ENCODE data around the gene CXCR6. TPM values are rescaled to one million over a fixed set of nuclear protein-coding genes. Genes with fewer than 3 reads are reported as not detected.

CXCR6 gene
- total RNA-seq, 1 experiment from 2014 or later: not detected

GRCh38 chr3:45991341-45991740 is 48.1 kb downstream of the CXCR6 start:
- Mint-ChIP-seq H3K36me3 (ENCODE audit: insufficient read depth, unreplicated experiment) (peaks cover 22% of the 10 kb centered on the region), H3K27ac (ENCODE audit: unreplicated experiment) (no peak overlapping the region), H3K4me1 (ENCODE audit: low read depth, unreplicated experiment) (peaks cover 22% of the 10 kb centered on the region), H3K9me3 (ENCODE audit: low read depth, unreplicated experiment) (no peaks in the 10 kb centered on the region), H3K27me3 (ENCODE audit: unreplicated experiment) (no peaks in the 10 kb centered on the region), H3K4me3 (ENCODE audit: low read depth, unreplicated experiment) (no peak overlapping the region)
- BruUV-seq (replicated peaks): no TSS peak
- intact Hi-C loops (cut with micrococcal nuclease; ENCODE audit: unreplicated experiment): no loop called here
- CTCF ChIA-PET: no interaction called here
- DNase-seq: no peak
- TF ChIP-seq, protein P1, sequence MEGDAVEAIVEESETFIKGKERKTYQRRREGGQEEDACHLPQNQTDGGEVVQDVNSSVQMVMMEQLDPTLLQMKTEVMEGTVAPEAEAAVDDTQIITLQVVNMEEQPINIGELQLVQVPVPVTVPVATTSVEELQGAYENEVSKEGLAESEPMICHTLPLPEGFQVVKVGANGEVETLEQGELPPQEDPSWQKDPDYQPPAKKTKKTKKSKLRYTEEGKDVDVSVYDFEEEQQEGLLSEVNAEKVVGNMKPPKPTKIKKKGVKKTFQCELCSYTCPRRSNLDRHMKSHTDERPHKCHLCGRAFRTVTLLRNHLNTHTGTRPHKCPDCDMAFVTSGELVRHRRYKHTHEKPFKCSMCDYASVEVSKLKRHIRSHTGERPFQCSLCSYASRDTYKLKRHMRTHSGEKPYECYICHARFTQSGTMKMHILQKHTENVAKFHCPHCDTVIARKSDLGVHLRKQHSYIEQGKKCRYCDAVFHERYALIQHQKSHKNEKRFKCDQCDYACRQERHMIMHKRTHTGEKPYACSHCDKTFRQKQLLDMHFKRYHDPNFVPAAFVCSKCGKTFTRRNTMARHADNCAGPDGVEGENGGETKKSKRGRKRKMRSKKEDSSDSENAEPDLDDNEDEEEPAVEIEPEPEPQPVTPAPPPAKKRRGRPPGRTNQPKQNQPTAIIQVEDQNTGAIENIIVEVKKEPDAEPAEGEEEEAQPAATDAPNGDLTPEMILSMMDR (IDR thresholded peaks at IDR 0.05; ENCODE audit: unreplicated experiment): no peak

DNA sequence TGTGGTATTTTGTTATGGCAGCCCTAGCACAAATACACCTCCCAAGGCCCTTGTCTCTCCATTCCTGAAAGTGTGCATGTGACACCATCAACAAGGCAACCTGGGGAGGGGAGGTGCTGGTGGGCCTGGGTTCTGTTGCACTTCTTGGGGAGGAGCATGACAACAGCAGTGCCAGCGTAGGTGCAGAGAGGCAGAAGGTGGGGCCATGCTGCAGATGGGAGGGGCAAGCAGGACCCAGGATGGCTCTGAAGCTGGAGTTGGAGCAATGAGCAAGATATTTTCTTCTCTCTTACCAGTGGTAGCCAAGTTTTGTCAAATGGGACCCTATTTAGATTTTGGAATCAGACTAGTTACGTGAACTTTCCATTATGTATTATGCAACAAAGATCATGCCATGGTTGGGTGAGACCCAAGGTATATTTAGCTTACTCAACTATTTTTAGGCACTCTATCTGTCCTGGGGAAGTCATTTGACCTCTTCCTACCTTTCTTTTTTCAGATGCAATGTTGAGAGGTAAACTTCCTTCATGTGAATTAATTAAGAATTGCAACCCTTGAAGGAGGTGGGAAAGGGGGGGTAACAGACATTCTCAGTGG is 49.0 kb downstream of the CXCR6 start:
- no peak for DNase-seq
- no TSS peak for BruUV-seq (replicated peaks)
- Mint-ChIP-seq H3K4me1 (ENCODE audit: low read depth, unreplicated experiment) (peaks cover 13% of the 10 kb centered on the region), H3K36me3 (ENCODE audit: insufficient read depth, unreplicated experiment) (peaks cover 22% of the 10 kb centered on the region), H3K9me3 (ENCODE audit: low read depth, unreplicated experiment) (no peaks in the 10 kb centered on the region), H3K4me3 (ENCODE audit: low read depth, unreplicated experiment) (no peak overlapping the region), H3K27ac (ENCODE audit: unreplicated experiment) (no peak overlapping the region), H3K27me3 (ENCODE audit: unreplicated experiment) (peaks cover 4% of the 10 kb centered on the region)
- CTCF ChIA-PET: interaction anchor here (0.6 kb wide), 1 partner anchor 77 kb away, joined by 3 read pairs; no protein-coding TSS in a partner anchor
- TF ChIP-seq, protein P1 (IDR thresholded peaks at IDR 0.05; ENCODE audit: unreplicated experiment): no peak
- intact Hi-C loops (cut with micrococcal nuclease; ENCODE audit: unreplicated experiment): no loop called here

DNA sequence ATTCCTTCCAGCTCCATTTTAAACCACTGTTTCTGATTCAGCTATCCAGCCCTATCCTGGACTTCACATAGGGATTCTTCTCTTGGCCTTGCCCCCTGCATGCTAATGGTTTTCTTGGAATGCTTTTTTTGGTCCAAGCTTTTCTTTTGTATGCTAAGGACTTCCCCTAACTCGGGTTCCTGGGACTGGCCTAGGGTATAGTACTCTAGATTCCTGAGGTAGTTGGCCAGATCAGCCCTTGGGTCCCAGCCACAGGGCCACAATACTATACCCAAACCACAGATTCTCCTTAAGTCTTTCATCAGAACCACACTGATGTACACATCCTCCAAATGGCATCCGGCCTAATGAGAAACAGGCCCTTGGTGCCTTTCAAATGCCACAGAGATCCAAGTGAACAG is 49.6 kb downstream of the CXCR6 start:
- no peak overlapping the region for H3K27ac Mint-ChIP-seq (ENCODE audit: unreplicated experiment)
- peaks cover 22% of the 10 kb centered on the region for H3K36me3 Mint-ChIP-seq (ENCODE audit: insufficient read depth, unreplicated experiment)
- CTCF ChIA-PET: no interaction called here
- intact Hi-C loops (cut with micrococcal nuclease; ENCODE audit: unreplicated experiment): no loop called here
- no peaks in the 10 kb centered on the region for H3K9me3 Mint-ChIP-seq (ENCODE audit: low read depth, unreplicated experiment)
- DNase-seq: no peak
- no peak overlapping the region for H3K4me3 Mint-ChIP-seq (ENCODE audit: low read depth, unreplicated experiment)
- BruUV-seq (replicated peaks): no TSS peak
- TF ChIP-seq, protein P1 (IDR thresholded peaks at IDR 0.05; ENCODE audit: unreplicated experiment): no peak
- peaks cover 8% of the 10 kb centered on the region for H3K4me1 Mint-ChIP-seq (ENCODE audit: low read depth, unreplicated experiment)
- peaks cover 10% of the 10 kb centered on the region for H3K27me3 Mint-ChIP-seq (ENCODE audit: unreplicated experiment)

DNA sequence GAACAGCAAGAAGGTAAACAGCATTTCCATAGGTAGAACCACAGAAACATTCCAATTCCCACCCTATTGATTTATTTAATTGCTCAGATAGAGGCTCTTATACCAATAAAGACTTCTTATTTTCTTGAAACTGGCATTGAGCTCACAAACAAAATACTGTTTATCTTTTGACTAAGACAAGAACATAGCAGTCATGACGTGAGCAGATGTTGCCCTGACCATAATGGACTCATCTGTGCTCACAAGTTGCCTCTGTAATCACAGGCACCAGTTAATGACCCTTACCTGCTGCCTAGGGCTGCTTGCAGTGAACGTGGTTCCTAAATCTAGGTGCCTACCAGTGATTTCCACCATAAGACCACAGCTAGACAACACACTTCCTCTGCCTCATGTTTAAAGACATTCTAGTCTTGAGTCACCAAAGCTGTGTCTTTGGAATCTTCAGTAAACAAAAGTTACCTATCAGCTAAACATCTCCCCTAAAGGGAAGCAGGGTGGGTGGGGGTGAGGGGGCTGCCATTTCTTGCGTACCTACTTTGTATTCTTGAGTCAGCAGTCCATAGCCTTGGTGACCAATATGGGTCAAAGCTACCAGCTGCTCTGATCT is 50.3 kb downstream of the CXCR6 start:
- peaks cover under 1% of the 10 kb centered on the region for H3K4me1 Mint-ChIP-seq (ENCODE audit: low read depth, unreplicated experiment)
- no peak overlapping the region for H3K4me3 Mint-ChIP-seq (ENCODE audit: low read depth, unreplicated experiment)
- intact Hi-C loops (cut with micrococcal nuclease; ENCODE audit: unreplicated experiment): no loop called here
- DNase-seq: no peak
- TF ChIP-seq, protein P1 (IDR thresholded peaks at IDR 0.05; ENCODE audit: unreplicated experiment): no peak
- no peaks in the 10 kb centered on the region for H3K9me3 Mint-ChIP-seq (ENCODE audit: low read depth, unreplicated experiment)
- H3K27me3 Mint-ChIP-seq (ENCODE audit: unreplicated experiment): peaks cover 17% of the 10 kb centered on the region
- CTCF ChIA-PET: no interaction called here
- peaks cover 22% of the 10 kb centered on the region for H3K36me3 Mint-ChIP-seq (ENCODE audit: insufficient read depth, unreplicated experiment)
- BruUV-seq (replicated peaks): no TSS peak
- H3K27ac Mint-ChIP-seq (ENCODE audit: unreplicated experiment): no peak overlapping the region
